ENCODE results near the gene CLN5. TPM values are rescaled to one million over a fixed set of nuclear protein-coding genes. Genes with fewer than 3 reads are reported as not detected.

The CLN5 gene
- 8.1 to 10.2 TPM (median 9.1 TPM) in 5 replicates for total RNA-seq (2022; extraction: Qiagen RNA extraction; ENCODE audit: low read depth)

GRCh38 chr13:76991796-76992547 lies at the start of gene CLN5:
CLN5 (plus strand) TSS chr13:76992081; CDS start chr13:76992099, 18 bp downstream.

GRCh38 chr13:76948149-76948548 lies 43.7 kb upstream of the CLN5 start, which contains the start of gene ACOD1:
ACOD1 (plus strand) TSS chr13:76948511; CDS start chr13:76948559, 48 bp downstream.

GRCh38 chr13:77026861-77027621 lies 35.2 kb downstream of the CLN5 start, which contains the start of gene FBXL3:
FBXL3 (minus strand) TSS chr13:77027159; CDS start chr13:77021860, 5,299 bp downstream.

Other genes with a start within 250 kb of the CLN5 start
- gene KCTD12, start 105.7 kb upstream of the CLN5 start, total RNA-seq (2022; extraction: Qiagen RNA extraction; ENCODE audit: low read depth): 1.2 to 2.0 TPM (median 1.7 TPM) in 5 replicates
- gene ACOD1, start 43.6 kb upstream of the CLN5 start, total RNA-seq (2022; extraction: Qiagen RNA extraction; ENCODE audit: low read depth): not detected in 5 replicates
- 13.4 to 18.4 TPM (median 17.3 TPM) in 5 replicates for gene FBXL3, start 35.1 kb downstream of the CLN5 start, total RNA-seq (2022; extraction: Qiagen RNA extraction; ENCODE audit: low read depth)